VCaP (cell line): Measurements from ENCODE around the gene DEGS2.

Source experiments
- H3K27ac ChIP-seq: fragments of 450-650 bp; 2 replicates; pipeline ENCODE4 v1.5.1; 2017
- TF ChIP-seq, protein P1 (sequence below): fragments of 450-650 bp; conservative IDR thresholded peaks from 2 replicates; pipeline ENCODE4 v1.5.1; 2017; ENCODE audit warnings: mild to moderate bottlenecking, moderate library complexity

The DEGS2 gene

DNA sequence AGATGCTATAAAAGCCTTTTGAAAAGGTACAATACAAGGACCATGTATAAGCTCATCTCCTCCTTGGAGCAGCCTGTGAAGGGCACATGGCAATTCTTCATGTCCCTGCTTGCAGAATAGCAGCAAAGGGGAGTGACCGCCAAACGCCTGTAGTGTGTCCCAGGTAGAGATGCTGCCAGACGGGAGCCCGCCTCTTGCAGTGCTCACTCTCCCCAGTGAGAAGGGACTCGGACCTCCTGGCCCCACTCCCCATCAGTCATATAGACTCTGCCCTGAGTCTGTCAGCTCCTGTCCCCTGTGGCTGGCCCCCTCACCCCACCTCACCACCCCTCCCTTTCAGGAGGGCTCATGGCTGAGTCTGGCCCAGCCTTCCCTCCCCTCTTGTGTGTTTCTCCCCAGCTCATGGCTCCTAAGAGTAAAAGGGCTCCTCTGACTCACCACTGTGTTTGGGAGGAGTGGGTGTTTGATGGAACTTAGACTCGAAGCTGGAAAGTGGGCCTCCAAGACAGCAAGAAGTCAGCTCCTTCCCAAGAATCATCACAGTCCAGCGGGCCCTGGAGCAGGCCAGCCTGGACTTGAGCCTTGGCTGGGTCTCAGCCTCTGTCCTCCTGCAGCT lies 40.9 kb downstream of the DEGS2 start:
- TF ChIP-seq, protein P1, sequence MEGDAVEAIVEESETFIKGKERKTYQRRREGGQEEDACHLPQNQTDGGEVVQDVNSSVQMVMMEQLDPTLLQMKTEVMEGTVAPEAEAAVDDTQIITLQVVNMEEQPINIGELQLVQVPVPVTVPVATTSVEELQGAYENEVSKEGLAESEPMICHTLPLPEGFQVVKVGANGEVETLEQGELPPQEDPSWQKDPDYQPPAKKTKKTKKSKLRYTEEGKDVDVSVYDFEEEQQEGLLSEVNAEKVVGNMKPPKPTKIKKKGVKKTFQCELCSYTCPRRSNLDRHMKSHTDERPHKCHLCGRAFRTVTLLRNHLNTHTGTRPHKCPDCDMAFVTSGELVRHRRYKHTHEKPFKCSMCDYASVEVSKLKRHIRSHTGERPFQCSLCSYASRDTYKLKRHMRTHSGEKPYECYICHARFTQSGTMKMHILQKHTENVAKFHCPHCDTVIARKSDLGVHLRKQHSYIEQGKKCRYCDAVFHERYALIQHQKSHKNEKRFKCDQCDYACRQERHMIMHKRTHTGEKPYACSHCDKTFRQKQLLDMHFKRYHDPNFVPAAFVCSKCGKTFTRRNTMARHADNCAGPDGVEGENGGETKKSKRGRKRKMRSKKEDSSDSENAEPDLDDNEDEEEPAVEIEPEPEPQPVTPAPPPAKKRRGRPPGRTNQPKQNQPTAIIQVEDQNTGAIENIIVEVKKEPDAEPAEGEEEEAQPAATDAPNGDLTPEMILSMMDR: no peak
- H3K27ac ChIP-seq: no peak overlapping the region; the same call in 1 of the 2 replicates

GRCh38 chr14:100117633-100118395 lies 41.6 kb downstream of the DEGS2 start:
- TF ChIP-seq, protein P1: no peak
- H3K27ac ChIP-seq: no peak overlapping the region; the same call in 1 of the 2 replicates

DNA sequence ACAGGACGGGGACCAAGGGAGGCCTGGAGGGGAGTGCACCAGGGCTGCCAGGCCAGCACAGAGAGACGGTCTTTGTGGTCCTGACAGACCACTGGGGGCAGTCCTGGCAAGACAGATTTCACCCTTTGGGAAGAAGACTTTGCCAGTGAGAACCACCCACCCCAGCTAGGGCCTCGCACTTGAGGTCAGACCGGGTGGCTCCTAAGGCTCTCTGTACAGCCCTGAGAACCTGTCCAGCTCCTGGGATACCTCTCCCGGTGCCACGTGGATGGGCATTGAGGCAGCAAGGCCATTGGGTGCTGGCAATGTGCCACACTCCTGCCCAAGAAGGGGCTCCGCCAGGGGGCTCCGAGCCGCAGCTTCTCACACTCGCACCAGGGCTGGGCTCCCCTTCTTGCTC lies 42.4 kb downstream of the DEGS2 start:
- TF ChIP-seq, protein P1: no peak
- H3K27ac ChIP-seq: peak overlapping the region; percentile 85; the same call in 1 of the 2 replicates

DNA sequence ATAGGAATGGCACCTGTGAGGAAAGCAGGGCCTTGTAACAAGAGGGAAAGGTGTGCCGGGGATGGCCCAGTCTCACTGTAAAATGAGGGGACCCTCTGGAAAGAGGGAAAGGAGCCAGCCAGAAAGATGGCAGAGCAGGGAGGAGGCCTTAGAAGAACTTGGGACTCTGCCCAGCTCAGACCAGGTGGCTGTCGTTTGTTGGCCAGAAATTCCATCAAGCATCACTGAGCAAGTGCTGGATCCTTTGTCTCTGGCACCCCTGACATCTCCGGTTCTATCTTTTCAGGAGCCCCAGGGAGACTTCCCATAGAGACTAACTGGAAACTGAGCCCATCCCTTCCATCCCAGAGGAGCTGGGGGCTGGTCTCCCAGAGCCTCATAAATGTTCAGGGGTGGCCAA lies 43.3 kb downstream of the DEGS2 start:
- TF ChIP-seq, protein P1: no peak
- peak overlapping the region; percentile 85; the same call in 1 of the 2 replicates for H3K27ac ChIP-seq

GRCh38 chr14:100115726-100116125 lies 43.7 kb downstream of the DEGS2 start:
- TF ChIP-seq, protein P1: no peak
- peak overlapping the region; percentile 85 for H3K27ac ChIP-seq

- H3K27ac ChIP-seq: peak overlapping the region; percentile 85
- TF ChIP-seq, protein P1: no peak
Measured at GRCh38 chr14:100115236-100115635, 44.2 kb downstream of the DEGS2 start.

- TF ChIP-seq, protein P1: no peak
Measured at GRCh38 chr14:100114109-100114765, 45.2 kb downstream of the DEGS2 start.

More at GRCh38 chr14:100114109-100114765, 45.2 kb downstream of the DEGS2 start:
- H3K27ac ChIP-seq: peak overlapping the region; percentile 85
